Spleen (tissue), 7 donors: ENCODE data around the gene SORCS2.

Source experiments
- POLR2A ChIP-seq, 3 donors: fragments of 450-650 bp; IDR thresholded peaks; one replicate each; pipeline ENCODE4 v1.5.1; 2017; ENCODE audit warnings: antibody characterized with exemption in 3 of 3, mild to moderate bottlenecking in 1 of 3
- TF ChIP-seq, protein P1 (sequence below), 11 experiments: fragments of 200-600 bp in 7 of 11; fragments of 450-650 bp in 4 of 11; sonication (generic) in 4 of 11; IDR thresholded peaks in 8 of 11; conservative IDR thresholded peaks in 3 of 11; 1 replicate in 7 of 11; 2 replicates in 4 of 11; pipeline versions ENCODE4 v1.4.0 to v1.8.0; 2016 to 2021; ENCODE audit warnings: antibody characterized with exemption in 11 of 11, inconsistent platforms in 4 of 11, mild to moderate bottlenecking in 1 of 11
- donor health status: DM: no; HTN: no; CAD: no; lungs with moderate emphysema.
- donor health status: DM: no; HTN: no; CAD: no.
- donor health status: DM: no; HTN: no; CAD: no.

DNA sequence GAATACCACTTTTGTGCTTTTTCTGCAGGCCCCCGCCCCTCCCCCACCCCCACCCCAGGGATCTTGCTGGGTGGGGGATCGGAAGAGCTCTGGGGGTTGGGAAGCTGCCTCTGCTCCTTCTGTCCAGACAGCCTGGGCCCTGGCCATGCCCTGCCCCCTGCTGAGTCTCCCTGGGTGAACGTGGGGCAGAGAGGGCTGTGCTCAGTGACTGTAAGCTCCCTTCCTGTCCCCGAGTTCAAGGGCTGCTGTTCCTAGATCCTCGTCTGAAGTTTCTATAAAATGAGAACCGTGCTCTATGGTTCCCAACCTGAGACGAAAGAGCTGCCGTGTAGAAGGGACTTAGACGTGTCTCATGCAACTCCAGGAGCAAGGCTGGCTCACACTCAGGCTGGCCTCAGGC, 105.0 kb downstream of the SORCS2 start:
- TF ChIP-seq, protein P1, sequence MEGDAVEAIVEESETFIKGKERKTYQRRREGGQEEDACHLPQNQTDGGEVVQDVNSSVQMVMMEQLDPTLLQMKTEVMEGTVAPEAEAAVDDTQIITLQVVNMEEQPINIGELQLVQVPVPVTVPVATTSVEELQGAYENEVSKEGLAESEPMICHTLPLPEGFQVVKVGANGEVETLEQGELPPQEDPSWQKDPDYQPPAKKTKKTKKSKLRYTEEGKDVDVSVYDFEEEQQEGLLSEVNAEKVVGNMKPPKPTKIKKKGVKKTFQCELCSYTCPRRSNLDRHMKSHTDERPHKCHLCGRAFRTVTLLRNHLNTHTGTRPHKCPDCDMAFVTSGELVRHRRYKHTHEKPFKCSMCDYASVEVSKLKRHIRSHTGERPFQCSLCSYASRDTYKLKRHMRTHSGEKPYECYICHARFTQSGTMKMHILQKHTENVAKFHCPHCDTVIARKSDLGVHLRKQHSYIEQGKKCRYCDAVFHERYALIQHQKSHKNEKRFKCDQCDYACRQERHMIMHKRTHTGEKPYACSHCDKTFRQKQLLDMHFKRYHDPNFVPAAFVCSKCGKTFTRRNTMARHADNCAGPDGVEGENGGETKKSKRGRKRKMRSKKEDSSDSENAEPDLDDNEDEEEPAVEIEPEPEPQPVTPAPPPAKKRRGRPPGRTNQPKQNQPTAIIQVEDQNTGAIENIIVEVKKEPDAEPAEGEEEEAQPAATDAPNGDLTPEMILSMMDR (IDR thresholded peaks at IDR 0.05 in 8 of 11, conservative IDR thresholded peaks at IDR 0.05 in 3 of 11), result no peak
- TF ChIP-seq POLR2A (IDR thresholded peaks at IDR 0.05), result no peak
